Urinary bladder (tissue), 4 donors: ENCODE measurements around the gene LILRB3. TPM values are rescaled to one million over a fixed set of nuclear protein-coding genes. Genes with fewer than 3 reads are reported as not detected.
"Not testable (repeated sequence)": the region's sequence is repeated elsewhere in the genome, so short reads cannot be mapped to it uniquely, and the experiment has no call there.

Experiments used
- DNase-seq: peaks from one replicate; pipeline ENCODE4 v3.0.0-alpha.2; 2015; ENCODE audit errors: extremely low spot score
- H3K27ac ChIP-seq: one replicate; pipeline ENCODE4 v1.5.1; 2013; ENCODE audit warnings: low read depth, mild to moderate bottlenecking, moderate library complexity
- H3K36me3 ChIP-seq: one replicate; pipeline ENCODE4 v1.6.1; 2013; ENCODE audit warnings: mild to moderate bottlenecking, moderate library complexity; ENCODE audit not compliant: insufficient read depth
- H3K4me1 ChIP-seq: one replicate; pipeline ENCODE4 v1.6.1; 2013; ENCODE audit warnings: mild to moderate bottlenecking, moderate library complexity; ENCODE audit not compliant: insufficient read depth
- H3K4me3 ChIP-seq: one replicate; pipeline ENCODE4 v1.5.1; 2013; ENCODE audit warnings: low read depth, low read length
- WGBS: extraction: QIAGEN DNeasy Blood & Tissue Kit; methylation state at CpG from one replicate; pipeline ENCODE4 v1.1.7; 2013; 5-methylcytosine and 5-hydroxymethylcytosine counted together
- polyA plus RNA-seq: library from polyadenylated mRNA; stranded (reverse); fragments of 200-250 nt; gene quantifications from one replicate; pipeline ENCODE4 v1.2.3, GENCODE V29; 2013
- total RNA-seq: library from RNA; depleted of rRNA; stranded (reverse); fragments of >200 nt; gene quantifications from one replicate; pipeline ENCODE4 v1.2.3, GENCODE V29; 2014
- donor health status: healthy with polysubstance abuse.
- donor health status: healthy.

The LILRB3 gene
- total and polyA plus RNA-seq, 2 donors: 2.9 to 7.2 TPM

DNA sequence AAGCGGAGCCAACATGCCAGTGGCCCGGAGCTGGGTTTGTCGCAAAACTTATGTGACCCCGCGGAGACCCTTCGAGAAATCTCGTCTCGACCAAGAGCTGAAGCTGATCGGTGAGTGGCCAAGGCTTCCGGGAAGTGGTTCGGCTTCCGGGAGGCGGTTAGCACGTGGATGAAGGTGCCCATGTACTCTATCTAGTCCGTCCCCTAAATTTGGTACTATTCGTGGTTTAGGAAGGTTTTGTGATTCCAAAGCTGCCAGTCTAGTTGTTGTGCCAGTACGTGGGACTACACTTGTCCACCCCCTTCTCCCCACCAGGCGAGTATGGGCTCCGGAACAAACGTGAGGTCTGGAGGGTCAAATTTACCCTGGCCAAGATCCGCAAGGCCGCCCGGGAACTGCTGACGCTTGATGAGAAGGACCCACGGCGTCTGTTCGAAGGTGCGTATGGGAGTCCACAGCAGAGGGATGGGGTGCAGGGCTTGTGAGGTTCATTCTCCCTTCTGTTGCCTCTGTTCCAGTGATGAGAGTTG lies 21.6 kb downstream of the LILRB3 start:
- no peaks in the 10 kb centered on the region for H3K36me3 ChIP-seq
- DNase-seq: no peak

DNA sequence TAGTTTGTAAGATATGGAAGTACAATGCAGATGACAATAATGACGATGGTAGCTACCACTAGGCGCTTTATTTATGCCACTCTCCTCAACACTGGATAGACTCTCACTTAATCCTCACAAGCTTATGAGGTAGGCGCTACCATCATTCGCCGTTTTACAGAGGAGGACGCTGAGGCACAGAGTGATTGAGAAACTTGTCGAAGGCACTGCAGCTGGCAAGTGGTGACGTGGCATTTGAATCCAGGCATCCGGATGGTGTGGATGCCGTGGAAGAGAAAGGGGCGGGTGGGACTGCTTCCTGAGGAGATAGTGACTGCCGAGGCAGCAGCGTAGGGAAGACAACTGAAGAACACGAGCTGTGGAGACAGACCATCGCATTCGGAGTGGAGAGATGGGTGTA lies 23.4 kb downstream of the LILRB3 start:
- Histone ChIP-seq H3K36me3 (no peaks in the 10 kb centered on the region), H3K4me1 (no peaks in the 10 kb centered on the region), H3K4me3 (no peak overlapping the region), H3K27ac (no peak overlapping the region)
- WGBS: 90% methylated on average over 16 of the region's 16 CpGs
- no peak for DNase-seq

More for the DNA sequence above, 21.6 kb downstream of the LILRB3 start:
- WGBS: 3% methylated on average over 28 of the region's 28 CpGs
- Histone ChIP-seq H3K27ac (peak overlapping the region; percentile 84), H3K4me3 (peak overlapping the region; percentile 65), H3K4me1 (no peaks in the 10 kb centered on the region)

DNA sequence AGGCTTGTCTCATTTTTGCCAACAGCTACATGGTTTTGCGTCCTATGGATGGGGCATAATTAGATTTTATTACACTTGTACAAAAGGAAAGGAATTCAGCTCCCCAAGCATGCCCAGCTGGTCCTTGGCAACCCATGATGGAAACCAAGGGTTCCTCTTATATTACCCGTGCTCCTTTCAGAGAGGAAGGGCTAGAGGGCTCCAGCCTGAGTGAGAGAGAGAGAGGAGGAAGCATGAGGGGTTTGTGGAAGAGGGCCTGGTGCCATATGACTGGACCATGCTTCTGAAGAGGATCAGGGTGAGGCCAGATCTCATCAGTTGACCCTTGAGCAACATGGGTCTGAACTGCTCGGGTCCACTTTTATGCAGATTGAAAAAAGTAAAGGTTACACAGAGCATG lies 25.7 kb downstream of the LILRB3 start:
- no peaks in the 10 kb centered on the region for H3K4me1 ChIP-seq
- DNase-seq: no peak
- WGBS: 84% methylated on average over 3 of the region's 3 CpGs

GRCh38 chr19:54196536-54196935 lies 26.3 kb downstream of the LILRB3 start:
- Histone ChIP-seq H3K36me3 (no peaks in the 10 kb centered on the region), H3K4me1 (no peaks in the 10 kb centered on the region), H3K27ac (no peak overlapping the region), H3K4me3 (no peak overlapping the region)
- WGBS: 96% methylated on average over 7 of the region's 7 CpGs
- no peak for DNase-seq

More for the DNA sequence above, 25.7 kb downstream of the LILRB3 start:
- no peak overlapping the region for H3K4me3 ChIP-seq
- H3K27ac ChIP-seq: no peak overlapping the region
- H3K36me3 ChIP-seq: no peaks in the 10 kb centered on the region

- H3K27ac ChIP-seq, H3K36me3 ChIP-seq, DNase-seq, H3K4me3 ChIP-seq, H3K4me1 ChIP-seq: not testable (repeated sequence)
- WGBS: 95% methylated on average over 12 of the region's 12 CpGs
Measured at GRCh38 chr19:54194463-54194862, 28.3 kb downstream of the LILRB3 start.

DNA sequence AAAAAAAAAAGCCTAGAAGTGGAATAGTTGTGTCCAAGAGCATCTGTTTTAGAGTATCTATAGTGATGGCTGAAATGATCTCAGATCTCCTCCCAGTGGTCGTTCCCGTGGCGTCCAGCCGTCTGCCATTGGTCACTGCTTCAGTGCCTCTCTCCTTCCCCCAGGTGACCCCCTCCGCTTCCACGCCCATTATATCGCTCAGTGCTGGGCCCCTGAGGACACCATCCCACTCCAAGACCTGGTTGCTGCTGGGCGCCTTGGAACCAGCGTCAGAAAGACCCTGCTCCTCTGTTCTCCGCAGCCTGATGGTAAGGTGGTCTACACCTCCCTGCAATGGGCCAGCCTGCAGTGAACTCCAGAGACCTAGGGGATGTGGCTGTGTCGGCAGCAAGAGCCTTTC lies 29.8 kb downstream of the LILRB3 start:
- no peak overlapping the region for H3K27ac ChIP-seq
- WGBS: 91% methylated on average over 11 of the region's 11 CpGs
- DNase-seq: no peak

DNA sequence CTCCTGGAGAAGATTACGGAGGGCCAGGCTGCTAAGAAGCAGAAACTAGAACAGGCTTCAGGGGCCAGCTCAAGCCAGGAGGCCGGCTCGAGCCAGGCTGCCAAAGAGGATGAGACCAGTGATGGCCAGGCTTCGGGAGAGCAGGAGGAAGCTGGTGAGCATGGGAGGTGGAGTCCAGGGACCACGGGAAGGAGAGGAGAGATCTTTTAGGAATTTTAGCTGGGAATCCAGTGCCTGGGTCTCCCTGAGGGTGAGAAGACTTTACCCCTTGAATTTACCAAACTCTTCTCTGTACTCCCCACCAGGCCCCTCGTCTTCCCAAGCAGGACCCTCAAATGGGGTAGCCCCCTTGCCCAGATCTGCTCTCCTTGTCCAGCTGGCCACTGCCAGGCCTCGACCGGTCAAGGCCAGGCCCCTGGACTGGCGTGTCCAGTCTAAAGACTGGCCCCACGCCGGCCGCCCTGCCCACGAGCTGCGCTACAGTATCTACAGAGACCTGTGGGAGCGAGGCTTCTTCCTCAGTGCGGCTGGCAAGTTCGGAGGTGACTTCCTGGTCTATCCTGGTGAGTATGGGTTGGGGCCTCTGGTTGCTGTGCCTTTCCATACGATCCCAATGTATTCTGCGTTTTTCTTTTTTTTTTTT lies 30.9 kb downstream of the LILRB3 start:
- DNase-seq: no peak
- 58% methylated on average over 19 of the region's 19 CpGs for WGBS

More for the DNA sequence above, 29.8 kb downstream of the LILRB3 start:
- Histone ChIP-seq H3K4me3 (no peak overlapping the region), H3K4me1 (no peaks in the 10 kb centered on the region), H3K36me3 (no peaks in the 10 kb centered on the region)

DNA sequence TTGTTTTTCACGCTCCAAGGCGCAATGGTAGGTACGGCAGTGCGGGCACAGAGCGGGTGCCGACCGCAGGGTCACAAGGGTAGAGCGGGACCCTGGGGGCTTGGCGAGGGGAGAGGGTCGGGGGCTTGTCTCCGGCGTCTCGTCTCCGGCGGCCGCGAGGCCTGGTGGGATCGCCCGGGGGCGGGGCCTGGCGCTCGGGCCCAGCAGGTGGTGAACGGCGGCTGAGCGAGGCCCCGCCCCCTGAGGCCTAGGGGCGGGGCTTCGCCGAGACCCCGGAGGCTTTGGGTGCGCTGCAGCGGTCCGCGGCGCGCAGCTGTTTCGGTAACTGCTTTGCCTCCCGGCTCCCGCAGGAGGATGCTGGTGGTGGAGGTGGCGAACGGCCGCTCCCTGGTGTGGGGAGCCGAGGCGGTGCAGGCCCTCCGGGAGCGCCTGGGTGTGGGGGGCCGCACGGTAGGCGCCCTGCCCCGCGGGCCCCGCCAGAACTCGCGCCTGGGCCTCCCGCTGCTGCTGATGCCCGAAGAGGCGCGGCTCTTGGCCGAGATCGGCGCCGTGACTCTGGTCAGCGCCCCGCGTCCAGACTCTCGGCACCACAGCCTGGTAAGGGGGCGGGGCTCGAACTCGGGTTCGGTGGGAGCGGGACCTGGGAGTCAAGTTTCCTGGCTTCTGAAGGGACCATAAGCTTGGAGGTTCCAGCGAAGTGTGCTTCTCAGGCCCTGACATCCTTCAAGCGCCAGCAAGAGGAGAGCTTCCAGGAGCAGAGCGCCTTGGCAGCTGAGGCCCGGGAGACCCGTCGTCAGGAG lies 31.6 kb downstream of the LILRB3 start, which contains the start of gene TSEN34:
TSEN34 (plus strand) TSS at position 298 of the 800 bp plus-strand sequence; CDS start at position 355, 57 bp downstream.
- DNase-seq: no peak
- under 1% methylated on average over 77 of the region's 77 CpGs for WGBS
- peak within 1 kb of the TSS; percentile 62 for H3K4me3 ChIP-seq
- no peaks in the 10 kb centered on the region for H3K4me1 ChIP-seq
- H3K27ac ChIP-seq: peak within 1 kb of the TSS; percentile 92
- H3K36me3 ChIP-seq: no peaks in the 10 kb centered on the region

More for the DNA sequence above, 30.9 kb downstream of the LILRB3 start:
- no peaks in the 10 kb centered on the region for H3K36me3 ChIP-seq
- no peaks in the 10 kb centered on the region for H3K4me1 ChIP-seq
- peak overlapping the region; percentile 62 for H3K4me3 ChIP-seq
- H3K27ac ChIP-seq: peak overlapping the region; percentile 92

- peak; percentile 100 for DNase-seq
- no peaks in the 10 kb centered on the region for H3K4me1 ChIP-seq
- no peaks in the 10 kb centered on the region for H3K36me3 ChIP-seq
- WGBS: under 1% methylated on average over 56 of the region's 56 CpGs
- peak overlapping the region; percentile 92 for H3K27ac ChIP-seq
- peak overlapping the region; percentile 62 for H3K4me3 ChIP-seq
Measured at GRCh38 chr19:54190503-54191010, 32.2 kb downstream of the LILRB3 start.

GRCh38 chr19:54189735-54190502 lies 32.9 kb downstream of the LILRB3 start:
- peak overlapping the region; percentile 92 for H3K27ac ChIP-seq
- H3K36me3 ChIP-seq: no peaks in the 10 kb centered on the region
- peak; percentile 100 for DNase-seq
- H3K4me3 ChIP-seq: peak overlapping the region; percentile 62
- H3K4me1 ChIP-seq: no peaks in the 10 kb centered on the region
- under 1% methylated on average over 65 of the region's 65 CpGs for WGBS

- WGBS: under 1% methylated on average over 64 of the region's 64 CpGs
- Histone ChIP-seq H3K36me3 (no peaks in the 10 kb centered on the region), H3K4me1 (no peaks in the 10 kb centered on the region), H3K4me3 (peak within 1 kb of the TSS; percentile 62), H3K27ac (peak within 1 kb of the TSS; percentile 92)
- DNase-seq: no peak
Measured at GRCh38 chr19:54189145-54189734, 33.6 kb downstream of the LILRB3 start, which contains the start of gene MBOAT7. MBOAT7 (minus strand) TSS chr19:54189580; CDS start chr19:54188508, 1,072 bp downstream.

DNA sequence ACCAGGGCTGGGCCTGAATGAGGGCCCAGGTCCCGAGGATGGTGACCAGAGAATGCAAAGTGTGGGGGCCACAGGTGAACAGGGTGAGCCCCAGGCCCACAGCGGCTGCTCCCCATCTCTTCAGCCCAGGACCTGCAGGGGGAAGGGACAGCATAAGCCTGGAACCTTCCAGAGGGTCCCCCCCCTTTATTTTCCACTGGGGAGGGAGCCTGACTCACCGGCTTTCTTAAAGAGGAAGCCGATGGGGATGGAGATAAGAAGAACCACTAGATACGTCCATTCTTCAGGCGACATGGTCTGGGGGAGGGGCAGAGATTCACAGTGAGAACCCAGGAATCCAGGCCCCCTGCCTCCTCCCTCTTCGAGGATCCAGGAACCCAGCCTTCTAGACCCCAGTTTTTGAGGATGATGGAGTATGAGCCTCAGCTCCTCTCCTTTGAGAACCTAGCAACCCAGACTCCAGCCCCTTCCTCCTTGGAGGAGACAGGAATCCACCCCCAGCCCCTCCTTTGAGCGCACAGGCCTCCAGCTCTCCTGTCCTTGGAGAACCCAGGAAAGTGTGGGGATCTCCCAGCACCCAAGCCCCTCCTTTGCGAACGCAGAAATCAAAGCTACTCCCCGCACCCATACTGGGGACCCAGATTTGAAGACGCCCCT lies 34.5 kb downstream of the LILRB3 start:
- Histone ChIP-seq H3K36me3 (no peaks in the 10 kb centered on the region), H3K4me3 (peak overlapping the region; percentile 55), H3K4me1 (no peaks in the 10 kb centered on the region), H3K27ac (no peak overlapping the region)
- WGBS: 22% methylated on average over 12 of the region's 12 CpGs
- DNase-seq: no peak
